GM21576 (cell line): ENCODE measurements around the gene DNAJC15.

Source experiments
- ATAC-seq: cut with Tn5 transposase; IDR thresholded peaks from one replicate; pipeline ENCODE4 v1.9.1; 2021; ENCODE audit warnings: mild to moderate bottlenecking, moderate library complexity; ENCODE audit not compliant: unreplicated experiment

DNAJC15 gene

GRCh38 chr13:43080199-43080598, 56.8 kb downstream of the DNAJC15 start:
- no peak for ATAC-seq

- ATAC-seq, result no peak
Observed at GRCh38 chr13:43081866-43082265, 58.5 kb downstream of the DNAJC15 start.

- ATAC-seq, result no peak
Observed at GRCh38 chr13:43083750-43084149, 60.4 kb downstream of the DNAJC15 start.

- no peak for ATAC-seq
Observed at GRCh38 chr13:43085545-43085944, 62.2 kb downstream of the DNAJC15 start.

- no peak for ATAC-seq
Observed at GRCh38 chr13:43086181-43086580, 62.8 kb downstream of the DNAJC15 start.

- no peak for ATAC-seq
Observed at GRCh38 chr13:43088093-43088511, 64.7 kb downstream of the DNAJC15 start.

GRCh38 chr13:43089912-43090498, 66.6 kb downstream of the DNAJC15 start:
- no peak for ATAC-seq

GRCh38 chr13:43094901-43095300, 71.5 kb downstream of the DNAJC15 start:
- ATAC-seq, result peak; percentile 81

- ATAC-seq, result no peak
Observed at GRCh38 chr13:43095771-43096719, 72.7 kb downstream of the DNAJC15 start.

GRCh38 chr13:43100667-43101066, 77.3 kb downstream of the DNAJC15 start:
- no peak for ATAC-seq

- no peak for ATAC-seq
Observed at GRCh38 chr13:43102304-43102703, 78.9 kb downstream of the DNAJC15 start.

GRCh38 chr13:43107780-43108179, 84.4 kb downstream of the DNAJC15 start:
- no peak for ATAC-seq

GRCh38 chr13:43110036-43110435, 86.7 kb downstream of the DNAJC15 start:
- ATAC-seq, result no peak

GRCh38 chr13:43110658-43111057, 87.3 kb downstream of the DNAJC15 start:
- no peak for ATAC-seq

GRCh38 chr13:43111559-43112400, 88.4 kb downstream of the DNAJC15 start:
- no peak for ATAC-seq

GRCh38 chr13:43113603-43114002, 90.2 kb downstream of the DNAJC15 start:
- no peak for ATAC-seq

GRCh38 chr13:43114504-43114903, 91.1 kb downstream of the DNAJC15 start:
- ATAC-seq, result no peak

- ATAC-seq, result no peak
Observed at GRCh38 chr13:43115141-43115540, 91.8 kb downstream of the DNAJC15 start.

- ATAC-seq, result no peak
Observed at GRCh38 chr13:43116242-43116641, 92.9 kb downstream of the DNAJC15 start.

GRCh38 chr13:43118521-43118920, 95.1 kb downstream of the DNAJC15 start:
- ATAC-seq, result no peak

GRCh38 chr13:43119206-43119605, 95.8 kb downstream of the DNAJC15 start:
- no peak for ATAC-seq
